ENCODE measurements around the gene MST1R. TPM values are rescaled to one million over a fixed set of nuclear protein-coding genes. Genes with fewer than 3 reads are reported as not detected.

Gene MST1R
- total RNA-seq, 1 donor from 2014 or later = 1.5 TPM

GRCh38 chr3:49878686-49879085 is 25.0 kb downstream of the MST1R start:
- Mint-ChIP-seq H3K36me3 (ENCODE audit: low read depth) (no peaks in the 10 kb centered on the region), H3K27ac (no peak overlapping the region), H3K9me3 (no peaks in the 10 kb centered on the region), H3K4me1 (no peaks in the 10 kb centered on the region), H3K27me3 (peaks cover 2% of the 10 kb centered on the region), H3K4me3 (no peak overlapping the region)
- intact Hi-C loops (cut with micrococcal nuclease) = no loop called here
- DNase-seq = no peak

GRCh38 chr3:49877716-49878115 is 26.0 kb downstream of the MST1R start:
- Mint-ChIP-seq H3K4me3 (no peak overlapping the region), H3K9me3 (no peaks in the 10 kb centered on the region), H3K36me3 (ENCODE audit: low read depth) (no peaks in the 10 kb centered on the region), H3K27me3 (peaks cover 2% of the 10 kb centered on the region), H3K4me1 (no peaks in the 10 kb centered on the region), H3K27ac (no peak overlapping the region)
- DNase-seq = no peak
- intact Hi-C loops (cut with micrococcal nuclease) = no loop called here

- H3K9me3 Mint-ChIP-seq = no peaks in the 10 kb centered on the region
- DNase-seq = no peak
- no peak overlapping the region for H3K4me3 Mint-ChIP-seq
- intact Hi-C loops (cut with micrococcal nuclease) = no loop called here
- H3K27me3 Mint-ChIP-seq = peaks cover 8% of the 10 kb centered on the region
- H3K27ac Mint-ChIP-seq = no peak overlapping the region
- no peaks in the 10 kb centered on the region for H3K4me1 Mint-ChIP-seq
- no peaks in the 10 kb centered on the region for H3K36me3 Mint-ChIP-seq (ENCODE audit: low read depth)
These were observed 27.1 kb downstream of the MST1R start for GRCh38 chr3:49876567-49876966.

- intact Hi-C loops (cut with micrococcal nuclease) = no loop called here
- no peaks in the 10 kb centered on the region for H3K36me3 Mint-ChIP-seq (ENCODE audit: low read depth)
- no peak for DNase-seq
- H3K9me3 Mint-ChIP-seq = no peaks in the 10 kb centered on the region
- H3K27ac Mint-ChIP-seq = no peak overlapping the region
- H3K4me3 Mint-ChIP-seq = no peak overlapping the region
- H3K27me3 Mint-ChIP-seq = peaks cover 23% of the 10 kb centered on the region
- H3K4me1 Mint-ChIP-seq = no peaks in the 10 kb centered on the region
These were observed 30.1 kb downstream of the MST1R start for GRCh38 chr3:49873623-49874022.

- Mint-ChIP-seq H3K36me3 (ENCODE audit: low read depth) (no peaks in the 10 kb centered on the region), H3K4me3 (no peak overlapping the region), H3K27me3 (peaks cover 31% of the 10 kb centered on the region), H3K4me1 (no peaks in the 10 kb centered on the region), H3K27ac (no peak overlapping the region), H3K9me3 (no peaks in the 10 kb centered on the region)
- intact Hi-C loops (cut with micrococcal nuclease) = no loop called here
- DNase-seq = no peak
These were observed 30.8 kb downstream of the MST1R start for GRCh38 chr3:49872801-49873281.

GRCh38 chr3:49871531-49872153 is 32.0 kb downstream of the MST1R start:
- intact Hi-C loops (cut with micrococcal nuclease) = no loop called here
- no peak for DNase-seq
- H3K27ac Mint-ChIP-seq = no peak overlapping the region
- no peaks in the 10 kb centered on the region for H3K4me1 Mint-ChIP-seq
- H3K27me3 Mint-ChIP-seq = peaks cover 41% of the 10 kb centered on the region
- no peaks in the 10 kb centered on the region for H3K36me3 Mint-ChIP-seq (ENCODE audit: low read depth)
- no peaks in the 10 kb centered on the region for H3K9me3 Mint-ChIP-seq
- H3K4me3 Mint-ChIP-seq = no peak overlapping the region

GRCh38 chr3:49869525-49870126 is 34.0 kb downstream of the MST1R start, which contains the start of gene CAMKV:
Gene CAMKV (minus strand): TSS chr3:49869906. CDS start chr3:49862388, 7,518 bp downstream.
- no peaks in the 10 kb centered on the region for H3K36me3 Mint-ChIP-seq (ENCODE audit: low read depth)
- peak within 1 kb of the TSS; percentile 49 for H3K4me3 Mint-ChIP-seq
- no peak within 1 kb of the TSS for H3K27ac Mint-ChIP-seq
- H3K4me1 Mint-ChIP-seq = no peaks in the 10 kb centered on the region
- intact Hi-C loops (cut with micrococcal nuclease) = loop anchor here (1.0 kb wide), 1 partner anchor 13 kb away; the partner anchor contains the start of gene TRAIP
- peak; percentile 79 for DNase-seq
- H3K27me3 Mint-ChIP-seq = peaks cover 47% of the 10 kb centered on the region
- H3K9me3 Mint-ChIP-seq = no peaks in the 10 kb centered on the region

- no peaks in the 10 kb centered on the region for H3K9me3 Mint-ChIP-seq
- H3K36me3 Mint-ChIP-seq (ENCODE audit: low read depth) = no peaks in the 10 kb centered on the region
- no peaks in the 10 kb centered on the region for H3K4me1 Mint-ChIP-seq
- intact Hi-C loops (cut with micrococcal nuclease) = loop anchor here (1.0 kb wide), 1 partner anchor 13 kb away; the partner anchor contains the start of gene TRAIP
- DNase-seq = no peak
- no peak overlapping the region for H3K27ac Mint-ChIP-seq
- H3K27me3 Mint-ChIP-seq = peaks cover 49% of the 10 kb centered on the region
- H3K4me3 Mint-ChIP-seq = peak overlapping the region; percentile 49
These were observed 34.7 kb downstream of the MST1R start for GRCh38 chr3:49868862-49869466.

- H3K36me3 Mint-ChIP-seq (ENCODE audit: low read depth) = no peaks in the 10 kb centered on the region
- no peaks in the 10 kb centered on the region for H3K9me3 Mint-ChIP-seq
- H3K27me3 Mint-ChIP-seq = peaks cover 53% of the 10 kb centered on the region
- H3K27ac Mint-ChIP-seq = no peak overlapping the region
- H3K4me3 Mint-ChIP-seq = peak overlapping the region; percentile 17
- H3K4me1 Mint-ChIP-seq = no peaks in the 10 kb centered on the region
- intact Hi-C loops (cut with micrococcal nuclease) = loop anchor here (2.0 kb wide), 1 partner anchor 39 kb away; no protein-coding TSS in a partner anchor
- peak; percentile 76 for DNase-seq
These were observed 35.8 kb downstream of the MST1R start for GRCh38 chr3:49867871-49868321.

GRCh38 chr3:49867400-49867799 is 36.3 kb downstream of the MST1R start:
- no peak overlapping the region for H3K4me3 Mint-ChIP-seq
- H3K27me3 Mint-ChIP-seq = peaks cover 53% of the 10 kb centered on the region
- DNase-seq = no peak
- no peak overlapping the region for H3K27ac Mint-ChIP-seq
- no peaks in the 10 kb centered on the region for H3K4me1 Mint-ChIP-seq
- intact Hi-C loops (cut with micrococcal nuclease) = loop anchor here (2.0 kb wide), 1 partner anchor 39 kb away; no protein-coding TSS in a partner anchor
- no peaks in the 10 kb centered on the region for H3K9me3 Mint-ChIP-seq
- no peaks in the 10 kb centered on the region for H3K36me3 Mint-ChIP-seq (ENCODE audit: low read depth)

- intact Hi-C loops (cut with micrococcal nuclease) = no loop called here
- Mint-ChIP-seq H3K4me3 (no peak overlapping the region), H3K27ac (no peak overlapping the region)
These were observed 38.4 kb downstream of the MST1R start for GRCh38 chr3:49865198-49865784.

GRCh38 chr3:49864505-49864904 is 39.2 kb downstream of the MST1R start:
- DNase-seq = no peak
- Mint-ChIP-seq H3K36me3 (ENCODE audit: low read depth) (no peaks in the 10 kb centered on the region), H3K4me3 (no peak overlapping the region), H3K4me1 (no peaks in the 10 kb centered on the region), H3K9me3 (no peaks in the 10 kb centered on the region), H3K27me3 (peaks cover 31% of the 10 kb centered on the region), H3K27ac (no peak overlapping the region)
- intact Hi-C loops (cut with micrococcal nuclease) = no loop called here

More at GRCh38 chr3:49865198-49865784, 38.4 kb downstream of the MST1R start:
- peaks cover 34% of the 10 kb centered on the region for H3K27me3 Mint-ChIP-seq
- H3K4me1 Mint-ChIP-seq = no peaks in the 10 kb centered on the region
- H3K9me3 Mint-ChIP-seq = no peaks in the 10 kb centered on the region
- no peaks in the 10 kb centered on the region for H3K36me3 Mint-ChIP-seq (ENCODE audit: low read depth)
- DNase-seq = no peak

GRCh38 chr3:49859576-49860305 is 43.9 kb downstream of the MST1R start:
- Mint-ChIP-seq H3K27me3 (peaks cover 6% of the 10 kb centered on the region), H3K4me1 (peaks cover 13% of the 10 kb centered on the region), H3K27ac (no peak overlapping the region), H3K4me3 (no peak overlapping the region), H3K9me3 (no peaks in the 10 kb centered on the region), H3K36me3 (ENCODE audit: low read depth) (no peaks in the 10 kb centered on the region)
- intact Hi-C loops (cut with micrococcal nuclease) = loop anchor here (5.0 kb wide), 1 partner anchor 57 kb away; the partner anchor contains the start of gene INKA1
- no peak for DNase-seq

Data from activated CD4-positive, alpha-beta T cell treated with anti-CD3 and anti-CD28 coated beads, Interleukin-2, amount 10 ng/mL, durations not matched to agents 24 days and 14 days (primary cell).